ENCODE measurements around the gene POLK.

GRCh38 chr5:75465480-75465879 is 46.2 kb upstream of the POLK start:
- TF ChIP-seq CTCF (IDR thresholded peaks at IDR 0.05), result no peak
- no peak for TF ChIP-seq TEAD4 (IDR thresholded peaks at IDR 0.05; ENCODE audit: borderline replicate concordance, insufficient read depth)
- TF ChIP-seq JUND (IDR thresholded peaks at IDR 0.05), result no peak
- no peak for TF ChIP-seq REST (IDR thresholded peaks at IDR 0.05; ENCODE audit: low read depth, low read length)
- TF ChIP-seq POLR2AphosphoS5 (IDR thresholded peaks at IDR 0.05; ENCODE audit: low read depth, low read length), result no peak
- no peak for TF ChIP-seq RCOR1 (IDR thresholded peaks at IDR 0.05; ENCODE audit: low read length)
- no peak for TF ChIP-seq MXI1 (IDR thresholded peaks at IDR 0.05; ENCODE audit: low read depth, low read length)
- no peak for TF ChIP-seq NFIC (IDR thresholded peaks at IDR 0.05; ENCODE audit: borderline replicate concordance)
- TF ChIP-seq GABPA (IDR thresholded peaks at IDR 0.05; ENCODE audit: low read depth), result no peak
- no peak for TF ChIP-seq SMC3 (IDR thresholded peaks at IDR 0.05; ENCODE audit: low read depth, low read length)
- TF ChIP-seq RAD21 (IDR thresholded peaks at IDR 0.05; ENCODE audit: low read length), result no peak
